ENCODE data around the gene TEX29. TPM values are rescaled to one million over a fixed set of nuclear protein-coding genes. Genes with fewer than 3 reads are reported as not detected.

TEX29 gene
- total and polyA plus RNA-seq, 9 of the 15 experiments (the other 6 are each of a cell fraction or from before 2014, with no cell fraction given), result 0.11 TPM; not detected in 7

GRCh38 chr13:111382411-111382810, 62.0 kb downstream of the TEX29 start (continued):
- TF ChIP-seq AFF4 (CRISPR knock-in tag; IDR thresholded peaks at IDR 0.05) (no peak), ZKSCAN8 (CRISPR knock-in tag; IDR thresholded peaks at IDR 0.05) (no peak), GATAD2B (IDR thresholded peaks at IDR 0.05; ENCODE audit: borderline replicate concordance) (no peak), ZNF318 (IDR thresholded peaks at IDR 0.05; ENCODE audit: borderline replicate concordance in 1 of 2, low read depth in 1 of 2) (no peak), SIRT6 (IDR thresholded peaks at IDR 0.05; ENCODE audit: low read depth, low read length) (no peak)

Measured in K562 (cell line).